NCI-H1417 (cell line): ENCODE measurements around the gene VLDLR.

Experiments used
- DNase-seq, 3 experiments: peaks; one replicate each; lab custom pipeline; 2025; lab: John Stamatoyannopoulos, UW

VLDLR gene

GRCh38 chr9:2620919-2621721, 467 bp upstream of the VLDLR start:
- DNase-seq = peak; percentile 81 to 89 (median 85)

GRCh38 chr9:2622461-2623287, 1.1 kb downstream of the VLDLR start:
- peak; percentile 46 to 73 (median 71) for DNase-seq

- peak; percentile 55 to 73 (median 69) for DNase-seq
Measured at GRCh38 chr9:2623288-2624050, 1.9 kb downstream of the VLDLR start.

- DNase-seq = no peak
Measured at GRCh38 chr9:2624051-2624682, 2.6 kb downstream of the VLDLR start.

- no peak for DNase-seq
Measured at GRCh38 chr9:2625427-2625826, 3.8 kb downstream of the VLDLR start.

GRCh38 chr9:2628919-2629318, 7.3 kb downstream of the VLDLR start:
- no peak for DNase-seq

GRCh38 chr9:2630158-2630557, 8.6 kb downstream of the VLDLR start:
- DNase-seq = no peak

GRCh38 chr9:2631263-2631662, 9.7 kb downstream of the VLDLR start:
- no peak for DNase-seq

GRCh38 chr9:2634153-2634552, 12.6 kb downstream of the VLDLR start:
- DNase-seq = no peak

GRCh38 chr9:2634818-2635217, 13.2 kb downstream of the VLDLR start:
- DNase-seq = no peak

- DNase-seq = no peak
Measured at GRCh38 chr9:2635922-2636321, 14.3 kb downstream of the VLDLR start.

- no peak for DNase-seq
Measured at GRCh38 chr9:2637390-2637789, 15.8 kb downstream of the VLDLR start.

- DNase-seq = no peak
Measured at GRCh38 chr9:2638871-2639673, 17.5 kb downstream of the VLDLR start.

- no peak for DNase-seq
Measured at GRCh38 chr9:2639786-2640185, 18.2 kb downstream of the VLDLR start.

- no peak for DNase-seq
Measured at GRCh38 chr9:2640570-2640969, 19.0 kb downstream of the VLDLR start.

- no peak for DNase-seq
Measured at GRCh38 chr9:2641033-2641432, 19.4 kb downstream of the VLDLR start.

GRCh38 chr9:2642068-2642467, 20.5 kb downstream of the VLDLR start:
- DNase-seq = no peak

- no peak for DNase-seq
Measured at GRCh38 chr9:2645569-2645968, 24.0 kb downstream of the VLDLR start.

- no peak for DNase-seq
Measured at GRCh38 chr9:2655411-2655901, 33.9 kb downstream of the VLDLR start.

- DNase-seq = no peak
Measured at GRCh38 chr9:2657427-2657826, 35.8 kb downstream of the VLDLR start.

GRCh38 chr9:2662496-2662895, 40.9 kb downstream of the VLDLR start:
- peak in 1 of 3 experiments; percentile 1 for DNase-seq
